HepG2 (cell line): ENCODE measurements around the gene TADA2A. TPM values are rescaled to one million over a fixed set of nuclear protein-coding genes. Genes with fewer than 3 reads are reported as not detected.

Experiments
- ATAC-seq: fragments of 200-7000 bp; cut with Tn5 transposase; 3 replicates; pipeline ENCODE4 v1.9.1; 2020; ENCODE audit warnings: mild to moderate bottlenecking, moderate library complexity
- BruUV-seq: library from RNA; stranded (reverse); fragments of 400-500 nt; replicated peaks from 2 replicates; lab custom pipeline; 2021; lab: Mats Ljungman, UMichigan
- CTCF ChIA-PET: fragments of 300-600 bp; formaldehyde crosslinking; extraction: SDS; loops from one replicate; lab custom pipeline; 2021; ENCODE audit warnings: low total read pairs, inconsistent platforms, low intra/inter-chr PET ratio; lab: Yijun Ruan, JAX
- POLR2A ChIA-PET: fragments of 350-600 bp; sonication (Branson Sonifier 250); formaldehyde crosslinking; loops from one replicate; lab custom pipeline; 2020; ENCODE audit warnings: antibody characterized with exemption, inconsistent platforms; lab: Yijun Ruan, JAX
- DNase-seq: peaks from one replicate; pipeline ENCODE4 v3.0.0-alpha.2; 2015; ENCODE audit warnings: low spot score
- FAIRE-seq: peaks from 3 replicates; lab custom pipeline; 2011; peaks lifted over from hg19 to GRCh38; lab: Jason Lieb, UNC
- H2AFZ ChIP-seq: one replicate; pipeline ENCODE4 v1.6.1; 2011; ENCODE audit warnings: low read length, inconsistent platforms
- H3K27ac ChIP-seq: fragments of 300-600 bp; 3 replicates; pipeline ENCODE4 v1.8.0; 2011; ENCODE audit warnings: mixed run types, mild to moderate bottlenecking, mixed read lengths, low read length, inconsistent platforms; ENCODE audit not compliant: insufficient read depth; ENCODE audit errors: extremely low read length
- H3K27me3 ChIP-seq, 2 experiments: fragments of 200-600 bp in 1 of 2; 2 replicates in 1 of 2; 3 replicates in 1 of 2; pipeline versions ENCODE4 v1.6.0 to v1.8.0; 2011; ENCODE audit warnings: low read length in 2 of 2, mild to moderate bottlenecking in 2 of 2, moderate library complexity in 2 of 2, inconsistent platforms in 1 of 2; ENCODE audit not compliant: insufficient read depth in 2 of 2, control insufficient read depth in 1 of 2
- H3K36me3 ChIP-seq, 2 experiments: fragments of 200-600 bp in 1 of 2; replicated peaks in 1 of 2; 2 replicates in 1 of 2; 3 replicates in 1 of 2; pipeline versions ENCODE4 v1.5.1 to v1.8.0; 2011; ENCODE audit warnings: low read length in 2 of 2, inconsistent platforms in 1 of 2; ENCODE audit not compliant: insufficient read depth in 2 of 2, control insufficient read depth in 1 of 2
- H3K4me1 ChIP-seq: 2 replicates; pipeline ENCODE4 v1.5.1; 2012; ENCODE audit warnings: low read length, inconsistent platforms; ENCODE audit not compliant: insufficient read depth
- H3K4me2 ChIP-seq: 2 replicates; pipeline ENCODE4 v1.6.0; 2011; ENCODE audit warnings: low read depth, low read length, inconsistent platforms
- H3K4me3 ChIP-seq, 3 experiments: fragments of 200-600 bp in 1 of 3; sonication (generic), shearing (Covaris generic) in 1 of 3; replicated peaks in 1 of 3; 2 replicates each; pipeline ENCODE4 v1.5.1; 2011 to 2016; ENCODE audit warnings: low read length in 3 of 3, inconsistent platforms in 2 of 3, low read depth in 2 of 3, mild to moderate bottlenecking in 2 of 3, control low read depth in 1 of 3, mixed read lengths in 1 of 3; ENCODE audit not compliant: insufficient read depth in 1 of 3
- H3K79me2 ChIP-seq: one replicate; pipeline ENCODE4 v1.6.1; 2011; ENCODE audit warnings: low read length, inconsistent platforms; ENCODE audit not compliant: insufficient read depth
- H3K9ac ChIP-seq: 2 replicates; pipeline ENCODE4 v1.6.0; 2011; ENCODE audit warnings: mild to moderate bottlenecking, low read depth, low read length, inconsistent platforms; ENCODE audit not compliant: insufficient read depth
- H3K9me3 ChIP-seq: 2 replicates; pipeline ENCODE4 v1.5.1; 2012; ENCODE audit warnings: mild to moderate bottlenecking, low read length
- H4K20me1 ChIP-seq: 2 replicates; pipeline ENCODE4 v1.6.0; 2011; ENCODE audit warnings: inconsistent platforms, mild to moderate bottlenecking, low read length, moderate library complexity; ENCODE audit not compliant: insufficient read depth
- KDM1A ChIP-seq: IDR thresholded peaks from 2 replicates; pipeline ENCODE4 v1.6.1; 2016; ENCODE audit warnings: missing compliant biosample characterization
- MAX ChIP-seq: IDR thresholded peaks from 2 replicates; pipeline ENCODE4 v1.6.1; 2012; ENCODE audit warnings: inconsistent platforms
- RFX1 ChIP-seq: fragments of 450-650 bp; IDR thresholded peaks from 2 replicates; pipeline ENCODE4 v1.6.1; 2017
- SMARCC2 ChIP-seq: fragments of 450-650 bp; IDR thresholded peaks from 2 replicates; pipeline ENCODE4 v1.6.1; 2017; ENCODE audit warnings: antibody characterized with exemption, mild to moderate bottlenecking
- SP2 ChIP-seq: sonication (generic); formaldehyde crosslinking; IDR thresholded peaks from 2 replicates; pipeline ENCODE4 v1.5.1; 2020; ENCODE audit warnings: mild to moderate bottlenecking, missing genetic modification reagents
- TRAFD1 ChIP-seq: sonication (generic); formaldehyde crosslinking; IDR thresholded peaks from 2 replicates; pipeline ENCODE4 v1.5.1; 2020; ENCODE audit warnings: missing genetic modification reagents, mild to moderate bottlenecking, borderline replicate concordance
- ZNF614 ChIP-seq: IDR thresholded peaks from 2 replicates; pipeline ENCODE4 v1.6.1; 2018; ENCODE audit warnings: missing biosample characterization, missing genetic modification reagents, inconsistent platforms, borderline replicate concordance
- ZNF704 ChIP-seq: sonication (generic); formaldehyde crosslinking; IDR thresholded peaks from 2 replicates; pipeline ENCODE4 v1.8.1; 2023; ENCODE audit warnings: mild to moderate bottlenecking, inconsistent platforms, moderate library complexity, missing genetic modification reagents, borderline replicate concordance
- ZNF841 ChIP-seq: sonication (generic); formaldehyde crosslinking; IDR thresholded peaks from 2 replicates; pipeline ENCODE4 v1.8.1; 2023; ENCODE audit warnings: missing genetic modification reagents, borderline replicate concordance
- WGBS: methylation state at CpG from one replicate; pipeline ENCODE4 v1.1.6; 2017; ENCODE audit warnings: low lambda C conversion rate; 5-methylcytosine and 5-hydroxymethylcytosine counted together
- in situ Hi-C: cut with HindIII; loops from 2 replicates; pipeline ENCODE4 v1.10.0; 2017; ENCODE audit warnings: low pct_unique_long_range_greater_than_20kb; ENCODE audit not compliant: extremely low pct_ligation_motif_present
- intact Hi-C: fragments of 100-400 bp; cut with micrococcal nuclease; formaldehyde crosslinking; loops from one replicate; pipeline ENCODE4 v1.10.0; 2022; ENCODE audit not compliant: unreplicated experiment
- polyA plus RNA-seq, 8 experiments: library from polyadenylated mRNA; depleted of rRNA in 3 of 8; stranded (reverse) in 7 of 8; unstranded in 1 of 8; fragments of >200 nt; fragmentation: Illumina TruSeq in 4 of 8; extraction: Trizol in 4 of 8; gene quantifications; 2 replicates each; pipeline versions ENCODE4 v1.2.1 to v1.2.3, GENCODE V29; 2011 to 2016; ENCODE audit warnings: low read depth in 4 of 8, missing spikeins in 1 of 8, mixed read lengths in 1 of 8; ENCODE audit not compliant: insufficient read depth in 1 of 8
- total RNA-seq, 5 experiments: library from RNA; depleted of rRNA; stranded (reverse); fragments of >200 nt; fragmentation: Illumina TruSeq; extraction: Trizol; gene quantifications; 2 replicates each; pipeline ENCODE4 v1.2.3, GENCODE V29; 2016; ENCODE audit warnings: low read depth in 1 of 5

The TADA2A gene
- total and polyA plus RNA-seq, 2 of the 13 experiments (the other 11 are each of a cell fraction or from before 2014, with no cell fraction given) = 8.0 to 14.0 TPM

- H3K4me3 ChIP-seq = no peak overlapping the region
- no peaks in the 10 kb centered on the region for H3K4me1 ChIP-seq
- no peak for ATAC-seq
- no peak overlapping the region for H2AFZ ChIP-seq
- peaks cover 6 to 48% of the 10 kb centered on the region in 2 experiments for H3K36me3 ChIP-seq
- ChIA-PET POLR2A (interaction anchor here (1.2 kb wide), 1 partner anchor 30 kb away, joined by 3 read pairs; the partner anchor contains the start of gene DUSP14), CTCF (no interaction called here)
- no peak for TF ChIP-seq TRAFD1
- TF ChIP-seq RFX1 = no peak
- no peak for TF ChIP-seq ZNF841 (CRISPR knock-in tag)
- no peak for TF ChIP-seq MAX
- no peak for TF ChIP-seq SMARCC2
- no peak for TF ChIP-seq SP2 (CRISPR knock-in tag)
- no peak for TF ChIP-seq ZNF704 (CRISPR knock-in tag)
- TF ChIP-seq ZNF614 (CRISPR knock-in tag) = no peak
- no peak for TF ChIP-seq KDM1A
- FAIRE-seq = no peak
- no peaks in the 10 kb centered on the region for H3K27me3 ChIP-seq
- DNase-seq = no peak
- H3K79me2 ChIP-seq = no peaks in the 10 kb centered on the region
- 89% methylated on average over 5 of the region's 5 CpGs for WGBS
- H3K9ac ChIP-seq = no peak overlapping the region
- H3K27ac ChIP-seq = no peak overlapping the region
- intact Hi-C loops = no loop called here
- no TSS peak for BruUV-seq
- in situ Hi-C loops = no loop called here
- H3K4me2 ChIP-seq = no peak overlapping the region
- no peaks in the 10 kb centered on the region for H4K20me1 ChIP-seq
- H3K9me3 ChIP-seq = no peaks in the 10 kb centered on the region
Measured at GRCh38 chr17:37519251-37519985, 112.7 kb downstream of the TADA2A start.
